HepG2 (cell line): ENCODE results near the gene SIK3. TPM values are rescaled to one million over a fixed set of nuclear protein-coding genes. Genes with fewer than 3 reads are reported as not detected.

Experiments
- ATAC-seq: fragments of 200-7000 bp; cut with Tn5 transposase; 3 replicates; pipeline ENCODE4 v1.9.1; 2020; ENCODE audit warnings: mild to moderate bottlenecking, moderate library complexity
- BruUV-seq: library from RNA; stranded (reverse); fragments of 400-500 nt; replicated peaks from 2 replicates; lab custom pipeline; 2021; lab: Mats Ljungman, UMichigan
- CTCF ChIA-PET: fragments of 300-600 bp; formaldehyde crosslinking; extraction: SDS; loops from one replicate; lab custom pipeline; 2021; ENCODE audit warnings: low total read pairs, inconsistent platforms, low intra/inter-chr PET ratio; lab: Yijun Ruan, JAX
- POLR2A ChIA-PET: fragments of 350-600 bp; sonication (Branson Sonifier 250); formaldehyde crosslinking; loops from one replicate; lab custom pipeline; 2020; ENCODE audit warnings: antibody characterized with exemption, inconsistent platforms; lab: Yijun Ruan, JAX
- DNase-seq: peaks from one replicate; pipeline ENCODE4 v3.0.0-alpha.2; 2015; ENCODE audit warnings: low spot score
- FAIRE-seq: peaks from 3 replicates; lab custom pipeline; 2011; peaks lifted over from hg19 to GRCh38; lab: Jason Lieb, UNC
- H2AFZ ChIP-seq: one replicate; pipeline ENCODE4 v1.6.1; 2011; ENCODE audit warnings: low read length, inconsistent platforms
- H3K27ac ChIP-seq: fragments of 300-600 bp; 3 replicates; pipeline ENCODE4 v1.8.0; 2011; ENCODE audit warnings: mixed run types, mild to moderate bottlenecking, mixed read lengths, low read length, inconsistent platforms; ENCODE audit not compliant: insufficient read depth; ENCODE audit errors: extremely low read length
- H3K27me3 ChIP-seq, 2 experiments: fragments of 200-600 bp in 1 of 2; 2 replicates in 1 of 2; 3 replicates in 1 of 2; pipeline versions ENCODE4 v1.6.0 to v1.8.0; 2011; ENCODE audit warnings: low read length in 2 of 2, mild to moderate bottlenecking in 2 of 2, moderate library complexity in 2 of 2, inconsistent platforms in 1 of 2; ENCODE audit not compliant: insufficient read depth in 2 of 2, control insufficient read depth in 1 of 2
- H3K36me3 ChIP-seq, 2 experiments: fragments of 200-600 bp in 1 of 2; replicated peaks in 1 of 2; 2 replicates in 1 of 2; 3 replicates in 1 of 2; pipeline versions ENCODE4 v1.5.1 to v1.8.0; 2011; ENCODE audit warnings: low read length in 2 of 2, inconsistent platforms in 1 of 2; ENCODE audit not compliant: insufficient read depth in 2 of 2, control insufficient read depth in 1 of 2
- H3K4me1 ChIP-seq: 2 replicates; pipeline ENCODE4 v1.5.1; 2012; ENCODE audit warnings: low read length, inconsistent platforms; ENCODE audit not compliant: insufficient read depth
- H3K4me2 ChIP-seq: 2 replicates; pipeline ENCODE4 v1.6.0; 2011; ENCODE audit warnings: low read depth, low read length, inconsistent platforms
- H3K4me3 ChIP-seq, 3 experiments: fragments of 200-600 bp in 1 of 3; sonication (generic), shearing (Covaris generic) in 1 of 3; replicated peaks in 1 of 3; 2 replicates each; pipeline ENCODE4 v1.5.1; 2011 to 2016; ENCODE audit warnings: low read length in 3 of 3, inconsistent platforms in 2 of 3, low read depth in 2 of 3, mild to moderate bottlenecking in 2 of 3, control low read depth in 1 of 3, mixed read lengths in 1 of 3; ENCODE audit not compliant: insufficient read depth in 1 of 3
- H3K79me2 ChIP-seq: one replicate; pipeline ENCODE4 v1.6.1; 2011; ENCODE audit warnings: low read length, inconsistent platforms; ENCODE audit not compliant: insufficient read depth
- H3K9ac ChIP-seq: 2 replicates; pipeline ENCODE4 v1.6.0; 2011; ENCODE audit warnings: mild to moderate bottlenecking, low read depth, low read length, inconsistent platforms; ENCODE audit not compliant: insufficient read depth
- H3K9me3 ChIP-seq: 2 replicates; pipeline ENCODE4 v1.5.1; 2012; ENCODE audit warnings: mild to moderate bottlenecking, low read length
- H4K20me1 ChIP-seq: 2 replicates; pipeline ENCODE4 v1.6.0; 2011; ENCODE audit warnings: inconsistent platforms, mild to moderate bottlenecking, low read length, moderate library complexity; ENCODE audit not compliant: insufficient read depth
- BCL3 ChIP-seq: sonication (generic); formaldehyde crosslinking; IDR thresholded peaks from 2 replicates; pipeline ENCODE4 v1.5.1; 2020; ENCODE audit warnings: mild to moderate bottlenecking, missing genetic modification reagents, moderate library complexity
- E2F1 ChIP-seq: sonication (generic); formaldehyde crosslinking; IDR thresholded peaks from 2 replicates; pipeline ENCODE4 v1.5.0; 2020; ENCODE audit warnings: missing genetic modification reagents
- ESRRA ChIP-seq: sonication (generic); formaldehyde crosslinking; IDR thresholded peaks from 2 replicates; pipeline ENCODE4 v1.5.1; 2020; ENCODE audit warnings: mild to moderate bottlenecking, low read depth, missing genetic modification reagents
- ETV5 ChIP-seq: IDR thresholded peaks from 2 replicates; pipeline ENCODE4 v1.6.1; 2018; ENCODE audit warnings: missing biosample characterization, missing genetic modification reagents, inconsistent platforms, borderline replicate concordance
- HDAC2 ChIP-seq: sonication (generic); formaldehyde crosslinking; IDR thresholded peaks from 2 replicates; pipeline ENCODE4 v1.4.0; 2020; ENCODE audit warnings: missing genetic modification reagents
- HES4 ChIP-seq: sonication (generic); formaldehyde crosslinking; IDR thresholded peaks from 2 replicates; pipeline ENCODE4 v1.9.0; 2021; ENCODE audit warnings: mild to moderate bottlenecking, missing genetic modification reagents, borderline replicate concordance
- HIVEP1 ChIP-seq: sonication (generic); formaldehyde crosslinking; IDR thresholded peaks from 2 replicates; pipeline ENCODE4 v1.4.0; 2020; ENCODE audit warnings: mild to moderate bottlenecking, missing genetic modification reagents
- HMG20B ChIP-seq: conservative IDR thresholded peaks from 2 replicates; pipeline ENCODE4 v1.6.1; 2016; ENCODE audit warnings: missing genetic modification reagents, missing compliant biosample characterization
- ISL2 ChIP-seq: sonication (generic); formaldehyde crosslinking; IDR thresholded peaks from 2 replicates; pipeline ENCODE4 v1.5.0; 2020; ENCODE audit warnings: missing genetic modification reagents
- KAT8 ChIP-seq: IDR thresholded peaks from 2 replicates; pipeline ENCODE4 v1.6.1; 2016; ENCODE audit warnings: missing genetic modification reagents, missing compliant biosample characterization
- MED1 ChIP-seq: sonication (generic); formaldehyde crosslinking; IDR thresholded peaks from 2 replicates; pipeline ENCODE4 v1.4.0; 2020; ENCODE audit warnings: missing genetic modification reagents
- NCOR1 ChIP-seq: fragments of 200-600 bp; sonication (generic); IDR thresholded peaks from 2 replicates; pipeline ENCODE4 v1.7.0; 2017; ENCODE audit warnings: antibody characterized with exemption, low read length, borderline replicate concordance
- NONO ChIP-seq, 2 experiments: fragments of 450-650 bp in 1 of 2; sonication (generic) in 1 of 2; formaldehyde crosslinking in 1 of 2; IDR thresholded peaks in 1 of 2; conservative IDR thresholded peaks in 1 of 2; 2 replicates each; pipeline versions ENCODE4 v1.6.1 to v1.8.0; 2017 to 2022; ENCODE audit warnings: mild to moderate bottlenecking in 1 of 2, missing genetic modification reagents in 1 of 2, moderate library complexity in 1 of 2
- PLRG1 ChIP-seq: fragments of 450-650 bp; conservative IDR thresholded peaks from 2 replicates; pipeline ENCODE4 v1.6.1; 2016
- SIX1 ChIP-seq: sonication (generic); formaldehyde crosslinking; IDR thresholded peaks from 2 replicates; pipeline ENCODE4 v1.4.0; 2020; ENCODE audit warnings: missing genetic modification reagents, borderline replicate concordance
- SMC3 ChIP-seq: IDR thresholded peaks from 2 replicates; pipeline ENCODE4 v1.6.1; 2011; ENCODE audit warnings: low read length, improper control_type of control experiment
- SRSF4 ChIP-seq: fragments of 200-400 bp; formaldehyde crosslinking; IDR thresholded peaks from one replicate; pipeline ENCODE4 v1.6.1; 2018; ENCODE audit warnings: mild to moderate bottlenecking, low read depth, low read length, moderate library complexity; ENCODE audit not compliant: poor library complexity, severe bottlenecking
- ZEB1 ChIP-seq: IDR thresholded peaks from 2 replicates; pipeline ENCODE4 v1.6.1; 2012; ENCODE audit warnings: mild to moderate bottlenecking, low read depth, inconsistent platforms; ENCODE audit not compliant: insufficient replicate concordance
- ZMAT3 ChIP-seq: sonication (generic); formaldehyde crosslinking; conservative IDR thresholded peaks from 2 replicates; pipeline ENCODE4 v1.7.0; 2021; ENCODE audit warnings: missing genetic modification reagents
- ZNF329 ChIP-seq: sonication (generic); formaldehyde crosslinking; IDR thresholded peaks from 2 replicates; pipeline ENCODE4 v1.9.0; 2021; ENCODE audit warnings: low read depth, mild to moderate bottlenecking, missing genetic modification reagents
- ZNF383 ChIP-seq: sonication (generic); formaldehyde crosslinking; IDR thresholded peaks from 2 replicates; pipeline ENCODE4 v1.4.0; 2020; ENCODE audit warnings: missing genetic modification reagents, mild to moderate bottlenecking, borderline replicate concordance
- ZNF878 ChIP-seq: sonication (generic); formaldehyde crosslinking; IDR thresholded peaks from 2 replicates; pipeline ENCODE4 v1.8.1; 2023; ENCODE audit warnings: mild to moderate bottlenecking, missing genetic modification reagents, moderate library complexity
- WGBS: methylation state at CpG from one replicate; pipeline ENCODE4 v1.1.6; 2017; ENCODE audit warnings: low lambda C conversion rate; 5-methylcytosine and 5-hydroxymethylcytosine counted together
- in situ Hi-C: cut with HindIII; loops from 2 replicates; pipeline ENCODE4 v1.10.0; 2017; ENCODE audit warnings: low pct_unique_long_range_greater_than_20kb; ENCODE audit not compliant: extremely low pct_ligation_motif_present
- intact Hi-C: fragments of 100-400 bp; cut with micrococcal nuclease; formaldehyde crosslinking; loops from one replicate; pipeline ENCODE4 v1.10.0; 2022; ENCODE audit not compliant: unreplicated experiment
- polyA plus RNA-seq, 8 experiments: library from polyadenylated mRNA; depleted of rRNA in 3 of 8; stranded (reverse) in 7 of 8; unstranded in 1 of 8; fragments of >200 nt; fragmentation: Illumina TruSeq in 4 of 8; extraction: Trizol in 4 of 8; gene quantifications; 2 replicates each; pipeline versions ENCODE4 v1.2.1 to v1.2.3, GENCODE V29; 2011 to 2016; ENCODE audit warnings: low read depth in 4 of 8, missing spikeins in 1 of 8, mixed read lengths in 1 of 8; ENCODE audit not compliant: insufficient read depth in 1 of 8
- total RNA-seq, 5 experiments: library from RNA; depleted of rRNA; stranded (reverse); fragments of >200 nt; fragmentation: Illumina TruSeq; extraction: Trizol; gene quantifications; 2 replicates each; pipeline ENCODE4 v1.2.3, GENCODE V29; 2016; ENCODE audit warnings: low read depth in 1 of 5

The SIK3 gene
- total and polyA plus RNA-seq, 2 of the 13 experiments (the other 11 are each of a cell fraction or from before 2014, with no cell fraction given), result 5.7 to 9.8 TPM

- TF ChIP-seq HDAC2 (CRISPR knock-in tag) (0 out of 2 replicates have a peak, but pooled peaks have one; percentile 19), ETV5 (CRISPR knock-in tag) (peak; percentile 63; the same call in 1 of the 2 replicates), NCOR1 (peak; percentile 61; the same call in 1 of the 2 replicates), ZNF878 (CRISPR knock-in tag) (0 out of 2 replicates have a peak, but pooled peaks have one; percentile 12), BCL3 (CRISPR knock-in tag) (no peak), MED1 (CRISPR knock-in tag) (peak; percentile 79), ESRRA (CRISPR knock-in tag) (0 out of 2 replicates have a peak, but pooled peaks have one; percentile 47), ZEB1 (no peak), HIVEP1 (no peak), HMG20B (CRISPR knock-in tag) (no peak; the same call in 1 of the 2 replicates)
Observed at GRCh38 chr11:116813781-116814471, 284.3 kb downstream of the SIK3 start (continued).

- Histone ChIP-seq H3K9me3 (no peaks in the 10 kb centered on the region), H3K36me3 (no peaks in the 10 kb centered on the region), H2AFZ (no peak overlapping the region), H3K27me3 (no peaks in the 10 kb centered on the region), H3K4me1 (peaks cover 89% of the 10 kb centered on the region), H3K4me3 (no peak overlapping the region), H3K79me2 (no peaks in the 10 kb centered on the region), H4K20me1 (no peaks in the 10 kb centered on the region), H3K4me2 (peak overlapping the region; percentile 55), H3K27ac (peak overlapping the region; percentile 70), H3K9ac (no peak overlapping the region; the same call in 1 of the 2 replicates)
- ATAC-seq (no peak), DNase-seq (no peak), FAIRE-seq (no peak)
- ChIA-PET POLR2A (interaction anchor here (2.6 to 4.5 kb wide), 4 partner anchors 13 to 24 kb away, joined by 35 to 105 read pairs (median 45); partner anchors contain the start of genes APOA1, APOA4, APOA5 and APOC3), CTCF (no interaction called here)
- in situ Hi-C loops (no loop called here), intact Hi-C loops (no loop called here)
- 100% methylated on average over 1 of the region's 1 CpG for WGBS
- BruUV-seq, result no TSS peak
- TF ChIP-seq ZNF329 (CRISPR knock-in tag) (no peak), HES4 (CRISPR knock-in tag) (no peak), ESRRA (CRISPR knock-in tag) (no peak), NONO (IDR thresholded peaks at IDR 0.05) (no peak), NONO (CRISPR knock-in tag; conservative IDR thresholded peaks at IDR 0.05) (no peak), SMC3 (no peak), KAT8 (CRISPR knock-in tag) (no peak), ZNF383 (CRISPR knock-in tag) (no peak), ISL2 (CRISPR knock-in tag) (no peak), SIX1 (CRISPR knock-in tag) (no peak), ZMAT3 (no peak), PLRG1 (no peak), E2F1 (no peak), SRSF4 (no peak)
Observed at GRCh38 chr11:116813170-116813569, 285.1 kb downstream of the SIK3 start.
